ENCODE measurements around the gene SPSB2.
"Not testable (repeated sequence)": the region's sequence is repeated elsewhere in the genome, so short reads cannot be mapped to it uniquely, and the experiment has no call there.

Gene SPSB2

GRCh38 chr12:6871052-6871957, 1.8 kb downstream of the SPSB2 start:
- DNase-seq (ENCODE audit: low read depth in 2 of 2) = no peak

DNA sequence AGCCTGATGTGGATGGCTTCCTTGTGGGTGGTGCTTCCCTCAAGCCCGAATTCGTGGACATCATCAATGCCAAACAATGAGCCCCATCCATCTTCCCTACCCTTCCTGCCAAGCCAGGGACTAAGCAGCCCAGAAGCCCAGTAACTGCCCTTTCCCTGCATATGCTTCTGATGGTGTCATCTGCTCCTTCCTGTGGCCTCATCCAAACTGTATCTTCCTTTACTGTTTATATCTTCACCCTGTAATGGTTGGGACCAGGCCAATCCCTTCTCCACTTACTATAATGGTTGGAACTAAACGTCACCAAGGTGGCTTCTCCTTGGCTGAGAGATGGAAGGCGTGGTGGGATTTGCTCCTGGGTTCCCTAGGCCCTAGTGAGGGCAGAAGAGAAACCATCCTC, 2.8 kb downstream of the SPSB2 start:
- not testable (repeated sequence) for DNase-seq (ENCODE audit: low read depth in 2 of 2)

DNA sequence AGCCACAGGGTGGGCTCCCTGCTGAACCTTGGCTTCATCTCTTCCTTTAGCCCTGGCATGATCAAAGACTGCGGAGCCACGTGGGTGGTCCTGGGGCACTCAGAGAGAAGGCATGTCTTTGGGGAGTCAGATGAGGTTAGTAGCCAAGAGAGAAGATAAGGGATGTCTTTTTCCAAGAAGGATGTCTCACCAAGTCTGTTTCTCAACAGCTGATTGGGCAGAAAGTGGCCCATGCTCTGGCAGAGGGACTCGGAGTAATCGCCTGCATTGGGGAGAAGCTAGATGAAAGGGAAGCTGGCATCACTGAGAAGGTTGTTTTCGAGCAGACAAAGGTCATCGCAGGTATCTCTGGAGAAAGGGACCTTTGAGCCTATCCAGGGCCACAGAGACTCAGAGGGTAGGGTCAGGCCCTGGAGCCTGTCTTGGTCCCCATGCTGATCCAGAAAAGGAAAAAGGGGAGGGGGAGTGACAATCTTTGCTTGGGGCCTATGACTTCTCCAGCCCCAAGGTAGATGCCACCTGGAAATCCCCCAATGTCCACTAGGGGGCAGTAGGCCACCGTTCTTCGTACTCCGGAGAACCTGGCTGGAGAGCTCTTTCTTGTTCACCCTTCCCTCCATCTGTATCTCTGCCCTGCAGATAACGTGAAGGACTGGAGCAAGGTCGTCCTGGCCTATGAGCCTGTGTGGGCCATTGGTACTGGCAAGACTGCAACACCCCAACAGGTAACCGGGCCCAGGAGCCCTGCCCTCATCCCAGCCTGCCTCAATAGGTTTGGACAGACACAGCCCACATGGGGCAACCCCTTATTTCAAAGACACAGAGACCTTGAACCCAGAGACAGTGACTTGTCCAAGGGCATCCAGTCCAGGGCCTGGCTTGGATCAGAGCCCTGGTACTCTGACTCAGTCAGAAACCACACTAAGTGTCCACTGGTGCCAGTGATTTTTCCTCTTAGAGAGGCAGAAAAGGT, 3.8 kb downstream of the SPSB2 start:
- DNase-seq (ENCODE audit: low read depth in 2 of 2) = peak; percentile 75 to 77

- DNase-seq (ENCODE audit: low read depth in 2 of 2) = no peak
These were observed 4.7 kb downstream of the SPSB2 start for GRCh38 chr12:6868211-6869048.

DNA sequence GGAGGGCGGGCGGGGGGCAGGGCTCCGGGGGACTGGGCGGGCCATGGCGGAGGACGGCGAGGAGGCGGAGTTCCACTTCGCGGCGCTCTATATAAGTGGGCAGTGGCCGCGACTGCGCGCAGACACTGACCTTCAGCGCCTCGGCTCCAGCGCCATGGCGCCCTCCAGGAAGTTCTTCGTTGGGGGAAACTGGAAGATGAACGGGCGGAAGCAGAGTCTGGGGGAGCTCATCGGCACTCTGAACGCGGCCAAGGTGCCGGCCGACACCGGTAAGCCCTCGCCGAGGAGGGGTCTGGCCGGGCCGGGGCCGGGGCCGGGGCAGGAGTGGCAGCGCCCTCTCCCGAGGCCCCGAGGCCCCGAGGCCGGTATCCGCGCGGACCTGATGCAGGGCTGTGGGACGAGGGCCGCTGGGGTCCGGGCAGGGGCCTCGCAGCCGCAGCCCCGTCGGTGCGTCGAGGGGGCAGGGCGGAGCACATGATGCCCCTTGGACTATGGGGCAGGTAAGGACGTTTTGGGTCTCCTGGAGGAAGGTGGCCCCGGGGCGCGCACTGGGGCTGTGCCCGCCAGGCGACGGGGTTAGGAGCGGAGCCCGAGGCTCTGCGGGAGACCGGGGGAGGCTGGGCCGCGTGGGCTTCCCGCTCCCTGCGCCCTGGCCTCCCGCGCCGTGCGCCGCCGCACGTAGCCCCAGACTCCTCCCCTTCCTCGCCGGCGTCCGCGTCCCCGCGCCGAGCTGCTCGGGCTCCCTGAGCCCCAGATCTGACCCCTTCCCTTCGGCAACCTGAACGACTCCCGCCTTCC, 5.5 kb downstream of the SPSB2 start, which contains the start of gene TPI1:
Gene TPI1 (plus strand): TSS at position 119 of the 798 bp plus-strand sequence. CDS start 36 bp downstream, at position 155.
- DNase-seq (ENCODE audit: low read depth in 2 of 2) = peak; percentile 63 to 65

DNA sequence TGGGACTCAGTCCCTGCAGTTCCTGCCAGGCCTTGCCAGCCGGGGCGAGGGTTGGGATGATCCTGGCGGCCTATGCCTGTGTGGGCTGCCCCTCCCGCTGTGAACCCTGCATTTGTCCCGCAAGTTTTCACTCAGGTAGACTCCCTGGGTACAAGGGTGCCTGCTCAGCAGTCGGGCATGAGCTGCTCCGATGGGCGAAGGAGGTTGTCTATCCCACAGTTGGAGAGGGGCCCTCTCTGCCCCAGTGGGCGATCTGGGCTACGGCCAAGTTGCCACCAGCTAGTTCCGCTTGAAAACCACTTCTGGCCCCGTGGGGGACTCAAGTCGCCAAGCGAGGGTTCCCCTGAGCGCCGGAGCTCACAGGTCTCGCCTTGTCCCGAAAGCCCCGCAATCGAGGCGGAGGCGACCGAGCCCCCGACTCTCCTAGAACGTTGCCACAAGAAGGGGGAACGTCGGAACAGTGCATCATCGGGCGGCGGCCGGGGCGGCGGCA, 6.1 kb downstream of the SPSB2 start:
- DNase-seq (ENCODE audit: low read depth in 2 of 2) = no peak

- DNase-seq (ENCODE audit: low read depth in 2 of 2) = no peak
These were observed 6.8 kb downstream of the SPSB2 start for GRCh38 chr12:6866163-6866919.

DNA sequence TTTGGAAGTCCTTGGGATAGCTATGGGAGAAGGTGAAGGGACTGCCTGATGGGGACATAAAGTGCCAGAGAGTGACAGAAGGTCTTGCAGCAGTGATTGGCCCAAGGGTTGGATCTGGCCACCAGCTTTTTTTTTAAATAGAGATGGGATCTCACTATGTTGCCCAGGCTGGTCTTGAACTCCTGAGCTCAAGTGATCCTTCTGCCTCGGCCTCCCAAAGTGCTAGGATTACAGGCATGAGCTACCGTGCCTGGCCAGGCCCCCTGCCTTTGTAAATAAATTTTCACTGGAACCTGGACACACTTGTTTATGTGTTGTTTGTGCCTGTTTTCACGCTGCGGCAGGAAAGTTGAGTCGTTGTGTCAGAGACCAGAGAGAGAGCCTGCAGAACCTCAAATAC, 7.8 kb downstream of the SPSB2 start:
- not testable (repeated sequence) for DNase-seq (ENCODE audit: low read depth in 2 of 2)

DNA sequence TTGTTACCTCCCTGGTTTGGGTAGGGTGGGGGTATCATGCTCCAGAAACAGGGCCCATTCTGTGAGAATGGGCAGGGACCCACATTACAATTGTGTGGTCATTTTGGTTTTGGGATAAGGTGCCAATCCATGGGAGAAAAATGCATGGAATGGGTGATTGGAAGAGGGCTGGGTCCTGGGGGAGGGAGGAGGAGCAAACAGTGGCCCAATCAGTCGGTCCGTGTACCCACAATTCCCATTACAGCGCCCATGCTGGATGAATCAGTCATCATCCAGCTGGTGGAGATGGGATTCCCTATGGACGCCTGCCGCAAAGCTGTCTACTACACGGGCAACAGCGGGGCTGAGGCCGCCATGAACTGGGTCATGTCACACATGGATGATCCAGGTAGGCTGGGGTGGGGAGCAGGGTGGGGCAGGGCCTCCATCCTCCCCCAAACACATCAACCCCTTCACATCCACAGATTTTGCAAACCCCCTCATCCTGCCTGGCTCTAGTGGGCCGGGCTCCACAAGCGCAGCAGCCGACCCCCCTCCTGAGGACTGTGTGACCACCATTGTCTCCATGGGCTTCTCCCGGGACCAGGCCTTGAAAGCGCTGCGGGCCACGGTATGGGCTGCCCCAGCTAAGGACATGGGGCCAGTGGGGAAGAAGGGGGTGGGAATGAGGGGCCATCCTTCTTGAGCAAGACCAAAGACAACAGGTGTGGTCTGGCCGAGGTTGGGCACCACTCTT, 9.3 kb downstream of the SPSB2 start:
- no peak for DNase-seq (ENCODE audit: low read depth in 2 of 2)

GRCh38 chr12:6863033-6863432, 10.1 kb downstream of the SPSB2 start:
- DNase-seq (ENCODE audit: low read depth in 2 of 2) = no peak

- DNase-seq (ENCODE audit: low read depth in 2 of 2) = no peak
These were observed 11.7 kb downstream of the SPSB2 start for GRCh38 chr12:6861391-6861790.

DNA sequence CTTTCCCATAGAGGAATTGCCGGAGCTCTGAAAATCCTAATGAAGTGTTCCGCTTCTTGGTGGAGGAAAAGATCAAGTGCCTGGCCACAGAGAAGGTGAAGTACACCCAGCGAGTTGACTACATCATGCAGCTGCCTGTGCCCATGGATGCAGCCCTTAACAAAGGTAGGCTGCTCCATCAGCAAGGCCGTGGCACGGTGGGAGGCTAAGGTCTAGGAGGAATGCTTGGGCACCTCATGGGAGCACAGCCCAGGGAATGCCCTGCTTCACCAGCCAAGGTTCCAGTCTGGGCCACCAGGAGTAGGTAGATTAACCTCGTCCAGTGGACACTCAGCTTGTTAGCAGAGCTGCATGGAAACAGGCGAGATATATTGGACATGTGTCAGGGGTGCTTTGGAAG, 12.2 kb downstream of the SPSB2 start:
- no peak for DNase-seq (ENCODE audit: low read depth in 2 of 2)

DNA sequence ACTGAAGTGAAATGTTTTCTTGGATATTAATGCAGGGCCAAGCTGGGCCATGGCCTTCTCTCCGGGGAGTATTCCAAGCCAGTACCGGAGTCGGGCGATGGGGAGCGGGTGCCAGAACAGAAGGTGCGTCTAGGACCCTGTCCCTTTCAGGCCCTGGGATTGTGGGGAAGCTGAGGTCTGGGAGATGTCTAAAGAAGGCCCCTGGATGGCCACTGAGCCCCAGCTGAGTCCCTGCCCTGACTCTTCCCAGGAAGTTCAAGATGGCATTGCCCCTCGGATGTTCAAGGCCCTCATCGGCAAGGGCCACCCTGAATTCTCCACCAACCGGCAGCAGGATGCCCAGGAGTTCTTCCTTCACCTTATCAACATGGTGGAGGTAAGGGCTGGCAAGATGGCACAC, 13.0 kb downstream of the SPSB2 start:
- no peak for DNase-seq (ENCODE audit: low read depth in 2 of 2)

GRCh38 chr12:6858799-6859198, 14.3 kb downstream of the SPSB2 start:
- no peak for DNase-seq (ENCODE audit: low read depth in 2 of 2)

DNA sequence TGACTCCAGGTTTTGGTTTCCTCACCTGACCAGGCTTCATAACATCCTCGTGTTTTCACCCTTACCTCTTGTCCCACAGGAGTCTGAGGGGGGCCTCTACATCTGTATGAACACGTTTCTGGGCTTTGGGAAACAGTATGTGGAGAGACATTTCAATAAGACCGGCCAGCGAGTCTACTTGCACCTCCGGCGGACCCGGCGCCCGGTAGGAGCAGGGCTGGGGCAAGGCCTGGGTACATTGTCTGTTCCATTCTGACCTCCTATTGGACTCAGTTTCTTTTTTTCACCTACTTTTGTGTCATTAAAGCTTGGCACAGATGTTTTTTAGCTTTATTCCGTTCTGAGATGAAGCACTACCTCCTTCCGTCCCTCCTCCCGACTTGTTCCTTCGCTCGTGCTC, 17.8 kb downstream of the SPSB2 start:
- no peak for DNase-seq (ENCODE audit: low read depth in 2 of 2)

DNA sequence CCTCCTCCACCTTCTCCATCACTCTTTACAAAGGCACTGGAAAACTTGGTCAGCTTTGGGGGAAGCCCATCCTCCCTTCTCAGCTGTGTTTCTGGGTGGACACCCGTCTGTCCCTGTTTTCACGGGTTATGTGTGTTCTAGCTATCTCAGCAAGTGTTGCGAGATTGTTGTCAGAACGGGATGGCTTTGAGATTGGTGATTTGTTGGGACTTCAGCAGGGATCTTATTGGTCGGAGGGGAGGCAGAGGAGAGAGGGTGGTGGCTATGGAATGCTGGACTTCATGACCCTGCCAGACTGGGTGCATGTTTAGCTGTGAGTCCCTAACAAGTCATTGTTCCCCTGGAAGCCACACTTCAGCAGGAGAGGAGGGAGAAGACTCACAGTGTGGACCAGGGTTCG, 19.1 kb downstream of the SPSB2 start:
- DNase-seq (ENCODE audit: low read depth in 2 of 2) = no peak

DNA sequence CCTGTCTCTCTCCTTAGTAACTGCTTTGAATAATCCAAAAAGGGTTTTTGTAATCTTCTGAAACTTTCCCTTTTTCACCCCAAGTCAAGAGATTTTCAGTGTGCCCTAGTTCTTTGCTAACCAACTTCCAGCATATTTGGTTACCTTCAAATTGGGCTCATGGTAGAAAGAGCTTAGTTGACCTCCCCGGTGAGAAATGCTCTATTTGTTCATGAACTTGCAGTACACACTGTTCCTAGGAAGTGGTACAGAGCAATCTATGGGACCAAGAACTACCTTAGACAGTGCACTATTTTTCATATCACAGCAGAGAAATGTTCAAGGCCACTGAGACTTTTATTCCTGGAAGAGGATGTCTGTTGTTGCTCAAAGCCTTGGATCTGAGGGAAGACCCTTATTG, 19.5 kb downstream of the SPSB2 start:
- no peak for DNase-seq (ENCODE audit: low read depth in 2 of 2)

DNA sequence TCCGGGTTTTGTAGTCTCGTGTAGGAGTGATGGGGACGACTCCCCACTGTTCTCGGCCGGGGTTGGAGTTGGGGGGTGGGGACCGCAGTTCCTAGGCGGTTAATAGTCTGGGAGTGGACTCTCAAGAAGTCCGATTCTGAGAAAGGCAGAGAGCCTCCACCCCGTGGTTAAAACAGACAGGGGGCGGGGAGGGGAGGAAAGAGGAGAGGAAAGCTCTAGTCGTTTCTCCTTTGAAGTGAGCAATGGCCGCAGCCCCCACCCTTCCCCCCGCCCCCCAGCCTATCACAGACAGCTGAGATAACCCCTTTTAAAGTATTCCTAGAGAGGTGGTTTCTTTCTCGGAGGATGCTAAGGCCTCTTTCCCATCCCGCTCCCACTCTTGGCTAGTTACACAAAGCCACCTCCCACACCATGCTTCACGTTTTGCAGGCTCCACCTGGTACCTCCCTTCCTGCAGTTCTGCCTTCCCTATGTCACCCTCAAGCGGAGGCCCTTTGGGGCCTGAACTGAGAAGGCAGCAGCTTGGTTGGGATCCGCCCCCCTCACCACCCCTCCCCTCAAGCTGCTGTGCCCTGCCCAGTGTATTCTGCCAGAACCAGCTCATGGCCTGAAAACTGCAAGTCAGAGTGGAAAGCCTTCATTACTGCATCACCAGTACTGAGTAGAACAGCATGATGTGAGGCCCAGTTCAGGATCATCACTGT, 20.3 kb downstream of the SPSB2 start:
- peak in 1 of 2 donors; percentile 42 for DNase-seq (ENCODE audit: low read depth in 2 of 2)
